Panc1 (cell line): ENCODE results near the gene COG7. TPM values are rescaled to one million over a fixed set of nuclear protein-coding genes. Genes with fewer than 3 reads are reported as not detected.

Source experiments
- ATAC-seq: fragments of 200-7000 bp; cut with Tn5 transposase; 2 replicates; pipeline ENCODE4 v1.9.1; 2020; ENCODE audit warnings: mild to moderate bottlenecking, moderate library complexity
- BruUV-seq: library from RNA; stranded (reverse); fragments of 400-500 nt; replicated peaks from 2 replicates; lab custom pipeline; 2021; lab: Mats Ljungman, UMichigan
- CTCF ChIA-PET: fragments of 300-600 bp; sonication (Branson Sonifier 250); formaldehyde crosslinking; loops from one replicate; lab custom pipeline; 2022; ENCODE audit warnings: antibody characterized with exemption; lab: Charles Lee
- POLR2A ChIA-PET: fragments of 300-600 bp; sonication (Branson Sonifier 250); formaldehyde crosslinking; loops from one replicate; lab custom pipeline; 2022; ENCODE audit warnings: antibody characterized with exemption; lab: Charles Lee
- DNase-seq: peaks from one replicate; pipeline ENCODE4 v3.0.0-alpha.2; 2010; ENCODE audit warnings: low read depth, low spot score
- H3K27ac ChIP-seq: 2 replicates; pipeline ENCODE4 v1.5.1; 2011; ENCODE audit warnings: mild to moderate bottlenecking, low read length, inconsistent platforms
- H3K27me3 ChIP-seq: fragments of 200-500 bp; sonication (Bioruptor generic); 2 replicates; pipeline ENCODE4 v1.6.0; 2014; ENCODE audit warnings: low read length, inconsistent platforms; ENCODE audit not compliant: control insufficient read depth, insufficient read depth
- H3K36me3 ChIP-seq: fragments of 200-500 bp; sonication (Bioruptor generic); 2 replicates; pipeline ENCODE4 v1.5.1; 2014; ENCODE audit warnings: inconsistent platforms, mild to moderate bottlenecking, low read length, moderate library complexity; ENCODE audit not compliant: control insufficient read depth, insufficient read depth
- H3K4me1 ChIP-seq: 2 replicates; pipeline ENCODE4 v1.5.1; 2011; ENCODE audit warnings: inconsistent platforms, mild to moderate bottlenecking, low read length, moderate library complexity; ENCODE audit not compliant: control insufficient read depth, insufficient read depth
- H3K4me3 ChIP-seq, 2 experiments: 2 replicates each; pipeline ENCODE4 v1.5.1; 2011 to 2012; ENCODE audit warnings: low read depth in 2 of 2, low read length in 2 of 2, mild to moderate bottlenecking in 2 of 2, inconsistent platforms in 1 of 2, moderate library complexity in 1 of 2
- H3K9me3 ChIP-seq: fragments of 200-500 bp; sonication (Bioruptor generic); 2 replicates; pipeline ENCODE4 v1.5.1; 2014; ENCODE audit warnings: low read depth, mild to moderate bottlenecking, inconsistent platforms, low read length, moderate library complexity; ENCODE audit not compliant: control insufficient read depth, insufficient read depth
- POLR2AphosphoS5 ChIP-seq: IDR thresholded peaks from 2 replicates; pipeline ENCODE4 v1.6.1; 2012; ENCODE audit warnings: mild to moderate bottlenecking, low read depth, low read length, moderate library complexity
- SIN3A ChIP-seq: IDR thresholded peaks from 2 replicates; pipeline ENCODE4 v1.6.1; 2012; ENCODE audit warnings: low read depth, mild to moderate bottlenecking, low read length, moderate library complexity, borderline replicate concordance; ENCODE audit not compliant: insufficient read depth
- TCF7L2 ChIP-seq: IDR thresholded peaks from 2 replicates; pipeline ENCODE4 v1.6.1; 2011; ENCODE audit warnings: mild to moderate bottlenecking, low read depth, low read length, inconsistent platforms
- in situ Hi-C: cut with HindIII; loops from 2 replicates; pipeline ENCODE4 v1.10.0; 2016; ENCODE audit warnings: low sequenced_read_pairs, low pct_unique_long_range_greater_than_20kb
- intact Hi-C: fragments of 100-400 bp; cut with micrococcal nuclease; formaldehyde crosslinking; loops from one replicate; pipeline ENCODE4 v1.10.0; 2022; ENCODE audit not compliant: unreplicated experiment
- total RNA-seq: library from RNA; stranded (reverse); gene quantifications from one replicate; pipeline ENCODE4 v1.2.1, GENCODE V29; 2021; ENCODE audit not compliant: unreplicated experiment
- TF ChIP-seq, protein P1 (sequence below), 2 experiments: IDR thresholded peaks; 2 replicates each; pipeline ENCODE4 v1.6.1; 2011 to 2012; ENCODE audit warnings: low read depth in 2 of 2, control low read depth in 1 of 2, low read length in 1 of 2, mild to moderate bottlenecking in 1 of 2, moderate library complexity in 1 of 2; ENCODE audit not compliant: insufficient read depth in 1 of 2
- TF ChIP-seq, protein P2 (sequence below): fragments of 450-650 bp; IDR thresholded peaks from 2 replicates; pipeline ENCODE4 v1.5.1; 2017; ENCODE audit warnings: mild to moderate bottlenecking

COG7 gene
- total RNA-seq, 1 experiment from 2014 or later: 25.3 TPM

DNA sequence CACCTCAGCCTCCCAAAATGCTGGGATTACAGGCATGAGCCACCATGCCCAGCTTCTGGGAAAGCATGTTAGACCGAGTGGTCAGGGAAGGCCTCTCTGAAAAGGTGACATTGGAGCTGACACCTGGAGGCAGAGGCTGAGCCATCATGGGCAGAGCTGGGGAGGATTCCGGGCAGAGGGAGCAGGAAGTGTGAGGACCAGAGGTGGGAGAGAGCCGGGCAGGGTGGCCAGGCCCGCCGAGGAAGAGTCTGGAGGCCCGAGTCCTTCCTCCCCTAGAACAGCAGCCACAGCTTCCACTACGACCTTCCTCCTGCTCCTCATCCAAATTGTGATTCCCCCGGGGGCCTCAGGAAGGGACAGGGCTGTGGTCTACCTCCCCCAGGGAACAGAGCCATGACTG lies 74.7 kb downstream of the COG7 start:
- TF ChIP-seq, protein P1, sequence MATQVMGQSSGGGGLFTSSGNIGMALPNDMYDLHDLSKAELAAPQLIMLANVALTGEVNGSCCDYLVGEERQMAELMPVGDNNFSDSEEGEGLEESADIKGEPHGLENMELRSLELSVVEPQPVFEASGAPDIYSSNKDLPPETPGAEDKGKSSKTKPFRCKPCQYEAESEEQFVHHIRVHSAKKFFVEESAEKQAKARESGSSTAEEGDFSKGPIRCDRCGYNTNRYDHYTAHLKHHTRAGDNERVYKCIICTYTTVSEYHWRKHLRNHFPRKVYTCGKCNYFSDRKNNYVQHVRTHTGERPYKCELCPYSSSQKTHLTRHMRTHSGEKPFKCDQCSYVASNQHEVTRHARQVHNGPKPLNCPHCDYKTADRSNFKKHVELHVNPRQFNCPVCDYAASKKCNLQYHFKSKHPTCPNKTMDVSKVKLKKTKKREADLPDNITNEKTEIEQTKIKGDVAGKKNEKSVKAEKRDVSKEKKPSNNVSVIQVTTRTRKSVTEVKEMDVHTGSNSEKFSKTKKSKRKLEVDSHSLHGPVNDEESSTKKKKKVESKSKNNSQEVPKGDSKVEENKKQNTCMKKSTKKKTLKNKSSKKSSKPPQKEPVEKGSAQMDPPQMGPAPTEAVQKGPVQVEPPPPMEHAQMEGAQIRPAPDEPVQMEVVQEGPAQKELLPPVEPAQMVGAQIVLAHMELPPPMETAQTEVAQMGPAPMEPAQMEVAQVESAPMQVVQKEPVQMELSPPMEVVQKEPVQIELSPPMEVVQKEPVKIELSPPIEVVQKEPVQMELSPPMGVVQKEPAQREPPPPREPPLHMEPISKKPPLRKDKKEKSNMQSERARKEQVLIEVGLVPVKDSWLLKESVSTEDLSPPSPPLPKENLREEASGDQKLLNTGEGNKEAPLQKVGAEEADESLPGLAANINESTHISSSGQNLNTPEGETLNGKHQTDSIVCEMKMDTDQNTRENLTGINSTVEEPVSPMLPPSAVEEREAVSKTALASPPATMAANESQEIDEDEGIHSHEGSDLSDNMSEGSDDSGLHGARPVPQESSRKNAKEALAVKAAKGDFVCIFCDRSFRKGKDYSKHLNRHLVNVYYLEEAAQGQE (IDR thresholded peaks at IDR 0.05; ENCODE audit: insufficient read depth in 1 of 2, low read depth in 2 of 2, low read length in 1 of 2): no peak
- TF ChIP-seq TCF7L2 (no peak), SIN3A (no peak), POLR2AphosphoS5 (no peak)
- TF ChIP-seq, protein P2, sequence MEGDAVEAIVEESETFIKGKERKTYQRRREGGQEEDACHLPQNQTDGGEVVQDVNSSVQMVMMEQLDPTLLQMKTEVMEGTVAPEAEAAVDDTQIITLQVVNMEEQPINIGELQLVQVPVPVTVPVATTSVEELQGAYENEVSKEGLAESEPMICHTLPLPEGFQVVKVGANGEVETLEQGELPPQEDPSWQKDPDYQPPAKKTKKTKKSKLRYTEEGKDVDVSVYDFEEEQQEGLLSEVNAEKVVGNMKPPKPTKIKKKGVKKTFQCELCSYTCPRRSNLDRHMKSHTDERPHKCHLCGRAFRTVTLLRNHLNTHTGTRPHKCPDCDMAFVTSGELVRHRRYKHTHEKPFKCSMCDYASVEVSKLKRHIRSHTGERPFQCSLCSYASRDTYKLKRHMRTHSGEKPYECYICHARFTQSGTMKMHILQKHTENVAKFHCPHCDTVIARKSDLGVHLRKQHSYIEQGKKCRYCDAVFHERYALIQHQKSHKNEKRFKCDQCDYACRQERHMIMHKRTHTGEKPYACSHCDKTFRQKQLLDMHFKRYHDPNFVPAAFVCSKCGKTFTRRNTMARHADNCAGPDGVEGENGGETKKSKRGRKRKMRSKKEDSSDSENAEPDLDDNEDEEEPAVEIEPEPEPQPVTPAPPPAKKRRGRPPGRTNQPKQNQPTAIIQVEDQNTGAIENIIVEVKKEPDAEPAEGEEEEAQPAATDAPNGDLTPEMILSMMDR: no peak
- in situ Hi-C loops (no loop called here), intact Hi-C loops (no loop called here)
- ATAC-seq: no peak
- no peak overlapping the region for H3K27ac ChIP-seq
- H3K4me1 ChIP-seq: no peaks in the 10 kb centered on the region
- no peak overlapping the region for H3K4me3 ChIP-seq
- H3K36me3 ChIP-seq: no peaks in the 10 kb centered on the region
- CTCF ChIA-PET: no interaction called here
- no peaks in the 10 kb centered on the region for H3K27me3 ChIP-seq
- POLR2A ChIA-PET: no interaction called here
- no peaks in the 10 kb centered on the region for H3K9me3 ChIP-seq
- no TSS peak for BruUV-seq
- DNase-seq: no peak

DNA sequence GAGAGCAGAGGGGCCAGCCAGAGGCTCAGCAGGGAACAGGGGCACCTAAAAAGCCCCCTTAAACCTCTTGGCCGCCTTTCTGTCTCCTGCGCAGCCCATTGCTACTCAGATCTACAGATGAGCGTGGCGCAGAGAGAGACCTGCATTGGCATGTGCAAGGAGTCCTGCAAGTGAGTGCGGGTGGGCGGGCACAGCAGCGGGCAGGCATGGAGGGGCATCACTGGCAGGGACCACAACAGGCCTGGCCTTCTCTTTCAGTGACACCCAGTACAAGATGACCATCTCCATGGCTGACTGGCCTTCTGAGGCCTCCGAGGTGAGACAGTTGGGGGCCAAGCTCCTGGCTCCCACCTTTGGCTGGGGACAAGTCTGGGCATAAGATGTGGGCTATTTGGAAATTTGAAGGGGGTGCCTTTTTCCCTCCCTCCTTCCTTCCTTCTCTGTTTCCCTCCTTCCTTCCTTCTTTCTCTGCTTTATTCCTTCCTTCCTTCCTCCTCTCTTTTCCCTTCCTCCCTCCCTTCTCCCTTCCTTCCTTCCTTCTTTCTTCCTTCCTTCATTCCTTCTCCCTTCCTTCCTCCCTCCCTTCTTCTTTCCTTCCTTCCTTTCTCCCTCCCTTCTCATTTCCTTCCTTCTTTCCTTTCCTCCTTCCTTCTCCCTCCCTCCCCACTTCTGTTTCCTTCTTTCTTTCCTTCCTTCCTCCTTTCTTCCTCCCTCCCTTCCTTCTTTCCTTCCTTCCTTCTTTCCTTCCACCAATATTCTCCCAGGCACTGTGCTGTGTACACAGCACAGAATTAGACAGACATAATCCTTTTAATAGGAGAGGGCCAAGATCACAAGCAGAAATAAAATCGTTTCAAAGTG lies 75.7 kb downstream of the COG7 start:
- Histone ChIP-seq H3K9me3 (no peaks in the 10 kb centered on the region), H3K27ac (no peak overlapping the region), H3K4me1 (no peaks in the 10 kb centered on the region), H3K36me3 (no peaks in the 10 kb centered on the region), H3K27me3 (no peaks in the 10 kb centered on the region), H3K4me3 (no peak overlapping the region)
- in situ Hi-C loops (no loop called here), intact Hi-C loops (no loop called here)
- POLR2A ChIA-PET: no interaction called here
- TF ChIP-seq, protein P2: no peak
- TF ChIP-seq, protein P1 (IDR thresholded peaks at IDR 0.05; ENCODE audit: insufficient read depth in 1 of 2, low read depth in 2 of 2, low read length in 1 of 2): no peak
- no peak for TF ChIP-seq SIN3A
- TF ChIP-seq TCF7L2: no peak
- ATAC-seq (no peak), DNase-seq (no peak)
- BruUV-seq: no TSS peak
- CTCF ChIA-PET: no interaction called here
